ENCODE measurements around the gene CFAP299.

Gene CFAP299

GRCh38 chr4:80922941-80923340 is 587.4 kb downstream of the CFAP299 start:
- Mint-ChIP-seq H3K27me3 (peaks cover 3% of the 10 kb centered on the region), H3K4me3 (no peak overlapping the region), H3K27ac (no peak overlapping the region), H3K4me1 (ENCODE audit: low read depth) (peaks cover under 1% of the 10 kb centered on the region), H3K36me3 (ENCODE audit: low read depth) (no peaks in the 10 kb centered on the region), H3K9me3 (no peaks in the 10 kb centered on the region)
- no peak for DNase-seq

DNA sequence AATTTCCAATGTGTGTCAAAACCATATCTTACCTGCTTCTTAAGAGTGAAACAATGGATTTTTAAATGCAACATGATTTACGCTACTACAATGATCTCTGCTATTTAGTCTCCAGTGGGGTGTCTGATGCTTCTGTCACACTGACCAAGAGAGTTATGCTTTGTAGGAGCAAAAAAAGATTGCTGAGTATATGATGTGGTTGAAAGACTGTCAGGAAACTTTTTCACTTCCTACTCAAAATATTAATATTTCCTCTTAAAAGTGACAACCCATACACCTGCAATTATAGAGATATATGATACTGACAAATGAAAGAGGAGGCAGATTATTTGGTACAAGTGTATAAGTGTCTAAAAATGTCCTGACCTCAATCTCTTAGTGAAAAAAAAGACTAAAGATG is 589.8 kb downstream of the CFAP299 start:
- no peak overlapping the region for H3K4me3 Mint-ChIP-seq
- no peaks in the 10 kb centered on the region for H3K4me1 Mint-ChIP-seq (ENCODE audit: low read depth)
- H3K36me3 Mint-ChIP-seq (ENCODE audit: low read depth): no peaks in the 10 kb centered on the region

GRCh38 chr4:80926446-80926845 is 590.9 kb downstream of the CFAP299 start:
- Mint-ChIP-seq H3K9me3 (no peaks in the 10 kb centered on the region), H3K36me3 (ENCODE audit: low read depth) (no peaks in the 10 kb centered on the region), H3K4me1 (ENCODE audit: low read depth) (no peaks in the 10 kb centered on the region), H3K27me3 (no peaks in the 10 kb centered on the region), H3K4me3 (no peak overlapping the region), H3K27ac (no peak overlapping the region)
- no peak for DNase-seq

More for the DNA sequence above, 589.8 kb downstream of the CFAP299 start:
- Mint-ChIP-seq H3K9me3 (no peaks in the 10 kb centered on the region), H3K27me3 (no peaks in the 10 kb centered on the region), H3K27ac (no peak overlapping the region)
- DNase-seq: no peak

DNA sequence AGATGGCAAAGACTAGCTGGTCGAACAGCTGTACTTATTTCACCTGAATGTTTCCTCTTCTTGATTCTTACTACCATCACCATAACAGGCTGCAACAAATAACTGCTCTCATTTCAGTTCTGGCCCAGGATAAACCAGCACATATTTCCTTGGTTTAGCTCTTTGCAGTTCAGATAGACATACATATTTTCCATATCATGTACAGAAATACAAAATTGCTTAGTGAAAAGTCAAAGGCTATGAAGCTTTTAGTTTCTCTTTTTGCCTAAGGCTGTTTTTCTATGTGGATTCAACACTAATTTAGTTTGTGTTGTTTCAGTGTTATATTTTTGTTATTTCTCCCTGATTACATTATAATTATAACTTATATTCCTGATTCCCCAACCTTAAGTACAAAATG is 591.4 kb downstream of the CFAP299 start:
- Mint-ChIP-seq H3K27ac (no peak overlapping the region), H3K4me1 (ENCODE audit: low read depth) (no peaks in the 10 kb centered on the region), H3K4me3 (no peak overlapping the region), H3K9me3 (no peaks in the 10 kb centered on the region), H3K27me3 (no peaks in the 10 kb centered on the region), H3K36me3 (ENCODE audit: low read depth) (no peaks in the 10 kb centered on the region)
- no peak for DNase-seq

DNA sequence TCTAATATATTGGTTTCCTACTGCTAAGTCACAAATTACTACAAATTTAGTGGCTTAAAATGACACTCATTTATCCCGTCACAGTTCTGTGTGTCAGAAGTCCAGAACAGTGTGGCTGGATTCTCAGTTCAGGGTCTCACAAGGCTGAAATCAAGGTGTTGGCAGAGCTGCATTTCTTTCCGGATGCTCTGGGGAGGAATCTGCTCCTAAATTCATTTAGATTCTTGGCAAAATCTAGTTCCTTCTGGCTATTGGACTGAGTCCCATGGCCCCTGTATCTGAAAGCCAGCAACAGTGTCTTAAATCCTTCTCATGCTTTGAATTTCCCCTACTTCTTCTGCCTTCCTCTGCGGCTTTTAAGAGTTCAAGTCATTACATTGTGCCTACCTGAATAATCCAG is 591.9 kb downstream of the CFAP299 start:
- Mint-ChIP-seq H3K9me3 (no peaks in the 10 kb centered on the region), H3K4me3 (no peak overlapping the region), H3K36me3 (ENCODE audit: low read depth) (no peaks in the 10 kb centered on the region), H3K27me3 (no peaks in the 10 kb centered on the region), H3K27ac (no peak overlapping the region), H3K4me1 (ENCODE audit: low read depth) (no peaks in the 10 kb centered on the region)
- no peak for DNase-seq

DNA sequence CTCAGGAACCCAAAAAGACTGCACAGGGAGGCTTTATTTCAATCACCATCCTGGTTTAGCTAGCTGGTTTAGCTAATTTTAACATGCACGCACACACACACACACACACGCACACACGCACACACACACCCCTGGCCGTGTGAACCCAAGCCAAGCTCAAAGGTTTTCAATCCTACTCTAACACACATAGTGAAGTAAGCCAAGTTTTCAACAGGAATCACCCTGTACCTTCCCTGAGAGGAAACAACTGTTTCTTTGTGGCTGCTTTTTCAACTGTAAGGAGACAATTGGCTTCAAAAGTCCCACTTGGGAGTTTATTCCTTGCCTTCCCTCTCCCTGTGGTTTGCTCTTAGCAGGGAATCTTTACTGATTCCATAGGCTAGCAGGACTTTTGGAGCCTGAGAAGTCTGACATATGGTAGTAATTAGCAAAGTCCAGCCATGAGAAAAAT is 596.1 kb downstream of the CFAP299 start:
- H3K4me3 Mint-ChIP-seq: no peak overlapping the region
- DNase-seq: no peak
- no peaks in the 10 kb centered on the region for H3K27me3 Mint-ChIP-seq
- H3K4me1 Mint-ChIP-seq (ENCODE audit: low read depth): no peaks in the 10 kb centered on the region
- H3K36me3 Mint-ChIP-seq (ENCODE audit: low read depth): no peaks in the 10 kb centered on the region
- no peak overlapping the region for H3K27ac Mint-ChIP-seq
- no peaks in the 10 kb centered on the region for H3K9me3 Mint-ChIP-seq

GRCh38 chr4:80948141-80948540 is 612.6 kb downstream of the CFAP299 start:
- no peak overlapping the region for H3K27ac Mint-ChIP-seq
- H3K4me3 Mint-ChIP-seq: no peak overlapping the region
- no peaks in the 10 kb centered on the region for H3K9me3 Mint-ChIP-seq
- H3K36me3 Mint-ChIP-seq (ENCODE audit: low read depth): no peaks in the 10 kb centered on the region
- peaks cover 7% of the 10 kb centered on the region for H3K27me3 Mint-ChIP-seq
- no peak for DNase-seq
- no peaks in the 10 kb centered on the region for H3K4me1 Mint-ChIP-seq (ENCODE audit: low read depth)

- H3K27me3 Mint-ChIP-seq: peaks cover 7% of the 10 kb centered on the region
- H3K9me3 Mint-ChIP-seq: no peaks in the 10 kb centered on the region
- H3K36me3 Mint-ChIP-seq (ENCODE audit: low read depth): no peaks in the 10 kb centered on the region
- H3K4me3 Mint-ChIP-seq: no peak overlapping the region
- H3K4me1 Mint-ChIP-seq (ENCODE audit: low read depth): no peaks in the 10 kb centered on the region
- H3K27ac Mint-ChIP-seq: no peak overlapping the region
- DNase-seq: no peak
These were observed 613.5 kb downstream of the CFAP299 start for GRCh38 chr4:80948995-80949394.

DNA sequence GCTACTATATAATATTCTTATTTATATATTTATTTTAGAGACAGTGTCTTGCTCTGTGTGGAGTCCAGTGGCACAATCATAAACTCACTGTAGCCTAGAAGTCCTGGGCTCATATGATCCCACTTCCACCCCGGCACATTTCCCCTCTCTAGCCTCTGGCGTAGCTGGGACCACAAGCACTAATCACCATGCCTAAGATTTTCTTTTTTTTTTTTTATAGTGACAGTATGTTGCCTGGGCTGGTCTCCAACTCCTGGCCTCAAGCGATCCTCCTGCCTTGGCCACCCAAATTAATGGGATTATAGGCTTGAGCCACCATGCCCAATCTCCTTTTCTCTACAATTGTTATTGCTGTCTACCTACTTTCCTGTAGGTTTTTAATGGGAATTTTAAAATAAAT is 620.9 kb downstream of the CFAP299 start:
- no peak for DNase-seq
- H3K27me3 Mint-ChIP-seq: no peaks in the 10 kb centered on the region
- H3K9me3 Mint-ChIP-seq: no peaks in the 10 kb centered on the region
- no peaks in the 10 kb centered on the region for H3K36me3 Mint-ChIP-seq (ENCODE audit: low read depth)
- no peak overlapping the region for H3K4me3 Mint-ChIP-seq
- no peaks in the 10 kb centered on the region for H3K4me1 Mint-ChIP-seq (ENCODE audit: low read depth)
- no peak overlapping the region for H3K27ac Mint-ChIP-seq

GRCh38 chr4:80963051-80963450 is 627.5 kb downstream of the CFAP299 start:
- Mint-ChIP-seq H3K4me3 (no peak overlapping the region), H3K9me3 (no peaks in the 10 kb centered on the region), H3K36me3 (ENCODE audit: low read depth) (no peaks in the 10 kb centered on the region), H3K27ac (no peak overlapping the region), H3K27me3 (no peaks in the 10 kb centered on the region), H3K4me1 (ENCODE audit: low read depth) (no peaks in the 10 kb centered on the region)
- no peak for DNase-seq

- Mint-ChIP-seq H3K27me3 (peaks cover 5% of the 10 kb centered on the region), H3K4me1 (ENCODE audit: low read depth) (no peaks in the 10 kb centered on the region), H3K4me3 (no peak overlapping the region), H3K9me3 (no peaks in the 10 kb centered on the region), H3K27ac (no peak overlapping the region), H3K36me3 (ENCODE audit: low read depth) (no peaks in the 10 kb centered on the region)
- DNase-seq: no peak
These were observed 631.8 kb downstream of the CFAP299 start for GRCh38 chr4:80967346-80967745.

GRCh38 chr4:80980239-80980638 is 644.7 kb downstream of the CFAP299 start:
- no peaks in the 10 kb centered on the region for H3K4me1 Mint-ChIP-seq (ENCODE audit: low read depth)
- no peaks in the 10 kb centered on the region for H3K36me3 Mint-ChIP-seq (ENCODE audit: low read depth)
- no peak for DNase-seq
- H3K27ac Mint-ChIP-seq: no peak overlapping the region
- no peaks in the 10 kb centered on the region for H3K9me3 Mint-ChIP-seq
- H3K4me3 Mint-ChIP-seq: no peak overlapping the region
- peaks cover 25% of the 10 kb centered on the region for H3K27me3 Mint-ChIP-seq

DNA sequence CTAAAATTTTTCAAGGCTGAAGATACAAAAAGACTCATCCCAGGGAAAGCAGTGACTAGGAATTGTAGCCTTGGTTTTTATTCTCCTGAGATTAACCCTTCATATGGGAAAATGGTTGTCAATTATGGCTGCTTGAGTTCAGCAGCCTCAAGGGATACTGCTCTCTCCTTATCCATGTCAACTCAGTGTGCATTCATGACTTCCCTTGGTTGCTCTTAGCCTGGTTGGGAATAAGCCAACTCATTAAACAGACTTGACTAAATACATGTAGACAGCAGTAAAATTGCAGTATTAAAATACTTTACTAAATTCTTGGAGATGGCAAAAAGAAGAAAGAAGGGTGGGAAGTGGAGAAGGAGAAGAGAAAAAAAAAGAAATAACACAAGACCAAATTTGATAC is 650.5 kb downstream of the CFAP299 start:
- Mint-ChIP-seq H3K27ac (no peak overlapping the region), H3K4me1 (ENCODE audit: low read depth) (peaks cover 2% of the 10 kb centered on the region), H3K27me3 (peaks cover 9% of the 10 kb centered on the region), H3K9me3 (no peaks in the 10 kb centered on the region), H3K4me3 (no peak overlapping the region), H3K36me3 (ENCODE audit: low read depth) (no peaks in the 10 kb centered on the region)
- no peak for DNase-seq

DNA sequence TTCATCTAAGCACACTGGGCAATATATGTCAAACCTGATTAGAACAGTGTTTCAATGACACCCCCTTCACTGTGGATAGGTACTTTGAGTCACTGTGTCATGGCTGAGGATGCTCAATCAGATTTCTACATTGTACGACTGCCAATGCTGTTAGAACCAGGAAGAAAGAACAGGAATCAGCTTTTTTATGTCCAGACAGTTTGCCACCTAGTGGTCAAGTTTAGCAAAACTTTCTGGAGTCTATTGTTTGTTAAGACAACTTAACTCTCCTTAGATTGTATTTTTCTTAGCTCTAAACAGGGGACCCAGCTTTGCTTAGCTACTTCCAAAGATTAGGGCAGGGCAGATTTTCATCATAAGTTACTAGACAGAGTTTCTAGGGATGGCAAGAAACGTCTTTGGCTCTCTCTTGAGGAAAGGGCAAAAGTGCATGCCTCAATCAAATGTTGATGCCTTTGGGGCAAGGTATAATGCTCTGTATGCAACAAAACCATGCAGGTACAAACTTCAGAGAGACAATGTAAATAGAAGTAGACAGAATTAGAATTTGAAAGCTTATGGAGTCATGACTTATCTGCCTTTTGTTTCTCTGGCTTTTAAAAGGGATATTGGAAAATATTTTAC is 654.5 kb downstream of the CFAP299 start:
- no peak overlapping the region for H3K27ac Mint-ChIP-seq
- peaks cover 2% of the 10 kb centered on the region for H3K4me1 Mint-ChIP-seq (ENCODE audit: low read depth)
- DNase-seq: no peak
- no peaks in the 10 kb centered on the region for H3K9me3 Mint-ChIP-seq
- H3K36me3 Mint-ChIP-seq (ENCODE audit: low read depth): no peaks in the 10 kb centered on the region
- H3K27me3 Mint-ChIP-seq: peaks cover 2% of the 10 kb centered on the region
- no peak overlapping the region for H3K4me3 Mint-ChIP-seq

DNA sequence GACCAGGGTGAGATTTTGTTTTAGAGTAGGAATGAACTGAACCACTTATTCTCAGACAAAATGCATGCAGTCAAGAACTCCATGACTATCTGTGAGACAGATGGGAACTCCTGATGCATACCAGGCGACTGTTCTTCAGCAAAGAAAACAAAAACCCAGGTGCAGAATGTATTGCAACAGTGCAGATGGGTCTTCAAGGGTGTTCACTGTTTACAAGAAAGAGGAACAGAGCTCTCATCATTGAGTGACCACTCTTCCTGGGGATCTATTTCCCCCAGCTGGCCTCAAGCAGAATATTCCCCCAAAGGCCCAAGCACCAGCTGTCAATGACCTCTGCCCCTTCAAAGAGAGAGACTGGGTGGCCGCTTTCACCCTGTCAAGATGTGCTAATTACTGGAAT is 655.3 kb downstream of the CFAP299 start:
- peaks cover 2% of the 10 kb centered on the region for H3K27me3 Mint-ChIP-seq
- no peaks in the 10 kb centered on the region for H3K36me3 Mint-ChIP-seq (ENCODE audit: low read depth)
- H3K27ac Mint-ChIP-seq: no peak overlapping the region
- no peak for DNase-seq
- no peak overlapping the region for H3K4me3 Mint-ChIP-seq
- H3K9me3 Mint-ChIP-seq: no peaks in the 10 kb centered on the region
- H3K4me1 Mint-ChIP-seq (ENCODE audit: low read depth): peaks cover 2% of the 10 kb centered on the region

DNA sequence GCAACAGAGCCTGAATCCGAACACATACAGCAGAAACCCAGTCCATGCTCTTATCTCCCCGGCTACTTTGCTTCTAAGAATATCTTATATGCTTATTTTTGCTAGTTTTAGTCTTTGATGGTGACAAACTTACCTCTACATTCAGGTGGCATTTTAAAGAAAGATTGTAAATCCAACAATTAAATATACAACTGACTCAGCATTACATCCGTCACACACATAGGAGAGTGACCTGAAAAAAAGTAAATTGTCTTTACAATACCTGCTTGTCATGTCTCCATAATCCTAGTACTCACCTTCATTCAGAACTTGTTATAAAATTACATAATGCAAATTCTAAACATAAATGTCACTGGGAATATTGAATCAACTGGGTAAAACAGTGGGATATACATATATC is 664.4 kb downstream of the CFAP299 start:
- no peaks in the 10 kb centered on the region for H3K4me1 Mint-ChIP-seq (ENCODE audit: low read depth)
- H3K9me3 Mint-ChIP-seq: no peaks in the 10 kb centered on the region
- no peak for DNase-seq
- H3K4me3 Mint-ChIP-seq: no peak overlapping the region
- H3K27me3 Mint-ChIP-seq: peaks cover 13% of the 10 kb centered on the region
- no peaks in the 10 kb centered on the region for H3K36me3 Mint-ChIP-seq (ENCODE audit: low read depth)
- no peak overlapping the region for H3K27ac Mint-ChIP-seq
